ENCODE measurements around the gene AHRR. TPM values are rescaled to one million over a fixed set of nuclear protein-coding genes. Genes with fewer than 3 reads are reported as not detected.

AHRR gene
- total and polyA plus RNA-seq, 10 of the 15 experiments (the other 5 are each of a cell fraction or from before 2014, with no cell fraction given), result 0.90 to 35.2 (median 19.2) TPM

DNA sequence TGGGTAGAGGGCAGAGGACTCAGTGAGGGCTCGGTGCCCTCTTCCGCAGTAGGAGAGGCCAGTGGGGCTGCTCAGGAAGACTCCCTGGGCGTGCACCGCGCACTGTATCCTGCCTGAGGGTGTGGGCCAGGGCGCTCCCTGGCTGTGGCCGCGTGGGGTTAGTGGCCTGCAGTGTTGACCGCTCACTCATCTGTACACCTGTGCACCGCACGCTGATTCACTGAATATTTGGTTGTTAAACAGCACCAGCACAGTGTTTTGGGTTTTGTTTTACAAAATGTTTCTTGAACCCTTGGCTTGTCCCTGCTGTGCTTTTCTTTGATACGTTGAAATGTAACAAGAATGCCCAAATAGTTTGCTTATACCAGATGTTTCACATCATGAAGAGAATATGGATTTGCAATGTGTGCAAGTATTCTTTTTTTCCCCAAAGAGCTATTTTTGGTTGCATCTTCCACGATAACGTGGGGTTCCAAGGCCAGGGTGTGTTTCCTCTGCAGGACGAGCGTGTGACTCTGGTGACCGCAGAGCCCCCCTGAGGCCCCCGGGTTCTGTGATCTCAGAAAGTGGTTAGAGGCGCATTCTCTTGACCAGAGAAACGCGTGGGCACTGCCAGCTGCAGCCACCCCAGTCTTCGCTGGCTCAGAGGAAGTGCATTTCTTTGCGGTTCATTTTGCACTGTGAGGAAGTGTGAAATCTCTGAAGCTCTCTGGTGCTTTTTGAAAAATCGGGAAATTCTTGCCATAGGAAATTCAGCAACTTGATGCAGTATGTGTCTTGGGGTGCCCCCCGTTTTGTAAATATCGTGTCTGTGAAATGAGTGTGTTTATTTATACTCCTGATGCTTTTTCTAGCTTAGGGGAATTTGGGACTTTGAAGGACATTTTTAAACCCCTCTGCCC is 46.9 kb downstream of the AHRR start (continued):
- TF ChIP-seq MTA2 (IDR thresholded peaks at IDR 0.05; ENCODE audit: low read depth), result peak; percentile 84
- no peak for TF ChIP-seq SREBF1 (IDR thresholded peaks at IDR 0.05; ENCODE audit: low read length)
- TF ChIP-seq YY1 (IDR thresholded peaks at IDR 0.05; ENCODE audit: low read depth, low read length), result 0 out of 2 replicates have a peak, but pooled peaks have one; percentile 45
- peak; percentile 76; the same call in 1 of the 2 replicates for TF ChIP-seq BACH1 (IDR thresholded peaks at IDR 0.05; ENCODE audit: borderline replicate concordance)
- TF ChIP-seq RBBP5 (conservative IDR thresholded peaks at IDR 0.05), result no peak
- no peak for TF ChIP-seq POLR2AphosphoS2 (IDR thresholded peaks at IDR 0.05; ENCODE audit: low read depth, low read length)
- TF ChIP-seq EED (IDR thresholded peaks at IDR 0.05; ENCODE audit: low read depth), result peak; percentile 98
- TF ChIP-seq, protein P1, sequence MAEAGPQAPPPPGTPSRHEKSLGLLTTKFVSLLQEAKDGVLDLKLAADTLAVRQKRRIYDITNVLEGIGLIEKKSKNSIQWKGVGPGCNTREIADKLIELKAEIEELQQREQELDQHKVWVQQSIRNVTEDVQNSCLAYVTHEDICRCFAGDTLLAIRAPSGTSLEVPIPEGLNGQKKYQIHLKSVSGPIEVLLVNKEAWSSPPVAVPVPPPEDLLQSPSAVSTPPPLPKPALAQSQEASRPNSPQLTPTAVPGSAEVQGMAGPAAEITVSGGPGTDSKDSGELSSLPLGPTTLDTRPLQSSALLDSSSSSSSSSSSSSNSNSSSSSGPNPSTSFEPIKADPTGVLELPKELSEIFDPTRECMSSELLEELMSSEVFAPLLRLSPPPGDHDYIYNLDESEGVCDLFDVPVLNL (IDR thresholded peaks at IDR 0.05; ENCODE audit: low read depth, low read length), result no peak
- TF ChIP-seq NR2C1 (IDR thresholded peaks at IDR 0.05), result no peak
- no peak for TF ChIP-seq SIN3A (IDR thresholded peaks at IDR 0.05; ENCODE audit: low read depth, low read length)
- no peak for TF ChIP-seq KAT2A (conservative IDR thresholded peaks at IDR 0.05; ENCODE audit: control insufficient read depth, low read depth, low read length)
- no peak for TF ChIP-seq ZNF274 (IDR thresholded peaks at IDR 0.05; ENCODE audit: insufficient read depth, insufficient read length)
- no peak for TF ChIP-seq NR2C2 (IDR thresholded peaks at IDR 0.05; ENCODE audit: borderline replicate concordance, control insufficient read depth, insufficient read length, low read depth)
- no peak for TF ChIP-seq NFYB (IDR thresholded peaks at IDR 0.05; ENCODE audit: insufficient read depth, low read depth, low read length)
- TF ChIP-seq ASH2L (IDR thresholded peaks at IDR 0.05; ENCODE audit: borderline replicate concordance, low read depth), result no peak
- TF ChIP-seq, protein P2, sequence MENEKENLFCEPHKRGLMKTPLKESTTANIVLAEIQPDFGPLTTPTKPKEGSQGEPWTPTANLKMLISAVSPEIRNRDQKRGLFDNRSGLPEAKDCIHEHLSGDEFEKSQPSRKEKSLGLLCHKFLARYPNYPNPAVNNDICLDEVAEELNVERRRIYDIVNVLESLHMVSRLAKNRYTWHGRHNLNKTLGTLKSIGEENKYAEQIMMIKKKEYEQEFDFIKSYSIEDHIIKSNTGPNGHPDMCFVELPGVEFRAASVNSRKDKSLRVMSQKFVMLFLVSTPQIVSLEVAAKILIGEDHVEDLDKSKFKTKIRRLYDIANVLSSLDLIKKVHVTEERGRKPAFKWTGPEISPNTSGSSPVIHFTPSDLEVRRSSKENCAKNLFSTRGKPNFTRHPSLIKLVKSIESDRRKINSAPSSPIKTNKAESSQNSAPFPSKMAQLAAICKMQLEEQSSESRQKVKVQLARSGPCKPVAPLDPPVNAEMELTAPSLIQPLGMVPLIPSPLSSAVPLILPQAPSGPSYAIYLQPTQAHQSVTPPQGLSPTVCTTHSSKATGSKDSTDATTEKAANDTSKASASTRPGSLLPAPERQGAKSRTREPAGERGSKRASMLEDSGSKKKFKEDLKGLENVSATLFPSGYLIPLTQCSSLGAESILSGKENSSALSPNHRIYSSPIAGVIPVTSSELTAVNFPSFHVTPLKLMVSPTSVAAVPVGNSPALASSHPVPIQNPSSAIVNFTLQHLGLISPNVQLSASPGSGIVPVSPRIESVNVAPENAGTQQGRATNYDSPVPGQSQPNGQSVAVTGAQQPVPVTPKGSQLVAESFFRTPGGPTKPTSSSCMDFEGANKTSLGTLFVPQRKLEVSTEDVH (IDR thresholded peaks at IDR 0.05; ENCODE audit: low read depth, partially characterized antibody), result no peak
- TF ChIP-seq NFXL1 (IDR thresholded peaks at IDR 0.05; ENCODE audit: borderline replicate concordance), result no peak
- 0 out of 2 replicates have a peak, but pooled peaks have one; percentile 83 for TF ChIP-seq NBN (IDR thresholded peaks at IDR 0.05)
- TF ChIP-seq RUNX3 (IDR thresholded peaks at IDR 0.05; ENCODE audit: low read length), result no peak
- no peak for TF ChIP-seq SIX5 (IDR thresholded peaks at IDR 0.05; ENCODE audit: low read depth, low read length, severe bottlenecking)
- peak; percentile 93 for TF ChIP-seq CREM (IDR thresholded peaks at IDR 0.05; ENCODE audit: low read depth)
- no peak for TF ChIP-seq SMAD5 (IDR thresholded peaks at IDR 0.05; ENCODE audit: low read depth)
- peak; percentile 96 for TF ChIP-seq PAX5 (IDR thresholded peaks at IDR 0.05; ENCODE audit: borderline replicate concordance, low read depth, low read length)
- TF ChIP-seq, protein P3, sequence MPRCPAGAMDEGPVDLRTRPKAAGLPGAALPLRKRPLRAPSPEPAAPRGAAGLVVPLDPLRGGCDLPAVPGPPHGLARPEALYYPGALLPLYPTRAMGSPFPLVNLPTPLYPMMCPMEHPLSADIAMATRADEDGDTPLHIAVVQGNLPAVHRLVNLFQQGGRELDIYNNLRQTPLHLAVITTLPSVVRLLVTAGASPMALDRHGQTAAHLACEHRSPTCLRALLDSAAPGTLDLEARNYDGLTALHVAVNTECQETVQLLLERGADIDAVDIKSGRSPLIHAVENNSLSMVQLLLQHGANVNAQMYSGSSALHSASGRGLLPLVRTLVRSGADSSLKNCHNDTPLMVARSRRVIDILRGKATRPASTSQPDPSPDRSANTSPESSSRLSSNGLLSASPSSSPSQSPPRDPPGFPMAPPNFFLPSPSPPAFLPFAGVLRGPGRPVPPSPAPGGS (IDR thresholded peaks at IDR 0.05; ENCODE audit: borderline replicate concordance, insufficient read depth, low read depth, low read length, poor library complexity, severe bottlenecking), result peak; percentile 99
- TF ChIP-seq, protein P4, sequence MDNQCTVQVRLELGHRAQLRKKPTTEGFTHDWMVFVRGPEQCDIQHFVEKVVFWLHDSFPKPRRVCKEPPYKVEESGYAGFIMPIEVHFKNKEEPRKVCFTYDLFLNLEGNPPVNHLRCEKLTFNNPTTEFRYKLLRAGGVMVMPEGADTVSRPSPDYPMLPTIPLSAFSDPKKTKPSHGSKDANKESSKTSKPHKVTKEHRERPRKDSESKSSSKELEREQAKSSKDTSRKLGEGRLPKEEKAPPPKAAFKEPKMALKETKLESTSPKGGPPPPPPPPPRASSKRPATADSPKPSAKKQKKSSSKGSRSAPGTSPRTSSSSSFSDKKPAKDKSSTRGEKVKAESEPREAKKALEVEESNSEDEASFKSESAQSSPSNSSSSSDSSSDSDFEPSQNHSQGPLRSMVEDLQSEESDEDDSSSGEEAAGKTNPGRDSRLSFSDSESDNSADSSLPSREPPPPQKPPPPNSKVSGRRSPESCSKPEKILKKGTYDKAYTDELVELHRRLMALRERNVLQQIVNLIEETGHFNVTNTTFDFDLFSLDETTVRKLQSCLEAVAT (IDR thresholded peaks at IDR 0.05), result peak; percentile 72

All from GM12878 (cell line).